GM12873 (cell line): Measurements from ENCODE around the gene C3orf70.

Experiments
- TF ChIP-seq, protein P1 (sequence below): IDR thresholded peaks from 2 replicates; pipeline ENCODE4 v1.5.1; 2012; ENCODE audit warnings: low read depth, mild to moderate bottlenecking, moderate library complexity, low read length, control low read depth; ENCODE audit not compliant: insufficient read depth; ENCODE audit errors: missing control alignments

The C3orf70 gene

DNA sequence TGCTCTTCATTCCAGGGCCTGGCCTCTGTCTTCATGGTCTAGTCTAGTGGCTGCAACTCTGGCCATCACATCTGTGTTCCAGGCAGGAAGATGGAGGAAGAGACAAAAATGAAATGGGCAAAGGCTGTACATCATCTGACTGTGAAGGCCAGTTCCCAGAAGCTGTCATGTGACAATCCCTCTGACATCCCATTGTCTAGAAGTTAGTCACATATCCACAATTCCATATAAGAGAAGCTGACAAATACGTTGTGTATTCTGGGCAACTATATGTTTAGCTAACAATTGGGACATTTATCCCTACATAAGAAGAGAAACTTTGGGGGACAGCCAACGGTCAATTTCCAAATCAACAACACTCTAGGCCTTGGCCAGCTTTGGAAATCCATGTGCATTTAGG lies 34.5 kb upstream of the C3orf70 start:
- TF ChIP-seq, protein P1, sequence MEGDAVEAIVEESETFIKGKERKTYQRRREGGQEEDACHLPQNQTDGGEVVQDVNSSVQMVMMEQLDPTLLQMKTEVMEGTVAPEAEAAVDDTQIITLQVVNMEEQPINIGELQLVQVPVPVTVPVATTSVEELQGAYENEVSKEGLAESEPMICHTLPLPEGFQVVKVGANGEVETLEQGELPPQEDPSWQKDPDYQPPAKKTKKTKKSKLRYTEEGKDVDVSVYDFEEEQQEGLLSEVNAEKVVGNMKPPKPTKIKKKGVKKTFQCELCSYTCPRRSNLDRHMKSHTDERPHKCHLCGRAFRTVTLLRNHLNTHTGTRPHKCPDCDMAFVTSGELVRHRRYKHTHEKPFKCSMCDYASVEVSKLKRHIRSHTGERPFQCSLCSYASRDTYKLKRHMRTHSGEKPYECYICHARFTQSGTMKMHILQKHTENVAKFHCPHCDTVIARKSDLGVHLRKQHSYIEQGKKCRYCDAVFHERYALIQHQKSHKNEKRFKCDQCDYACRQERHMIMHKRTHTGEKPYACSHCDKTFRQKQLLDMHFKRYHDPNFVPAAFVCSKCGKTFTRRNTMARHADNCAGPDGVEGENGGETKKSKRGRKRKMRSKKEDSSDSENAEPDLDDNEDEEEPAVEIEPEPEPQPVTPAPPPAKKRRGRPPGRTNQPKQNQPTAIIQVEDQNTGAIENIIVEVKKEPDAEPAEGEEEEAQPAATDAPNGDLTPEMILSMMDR = no peak

DNA sequence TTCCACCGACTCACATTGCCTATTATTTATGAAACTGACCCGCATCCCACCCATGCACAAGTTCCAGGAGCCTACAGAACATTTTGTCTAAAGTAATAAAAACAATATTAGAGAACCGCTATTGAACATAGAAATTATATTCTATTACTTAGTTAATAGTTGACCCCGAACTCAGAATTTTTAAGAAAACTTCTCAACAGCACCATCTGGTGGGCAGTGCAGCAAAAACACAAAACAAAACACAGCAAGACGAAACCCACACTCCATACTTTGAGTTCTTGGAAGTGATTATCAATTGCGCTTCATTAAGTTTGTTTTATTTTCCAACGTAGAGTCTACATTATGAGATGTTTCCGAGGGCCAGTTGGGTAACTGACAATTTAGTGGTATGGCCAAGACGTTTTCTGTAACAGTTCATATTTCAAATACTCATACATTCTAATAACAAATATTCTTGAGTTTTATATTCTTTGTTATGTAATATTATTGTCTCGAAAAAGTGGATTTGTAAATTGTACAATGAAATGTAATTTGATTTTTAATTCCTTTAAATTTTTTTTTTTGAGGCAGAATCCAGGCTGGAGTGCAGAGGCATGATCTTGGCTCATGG lies 24.0 kb upstream of the C3orf70 start:
- TF ChIP-seq, protein P1 = peak; percentile 66

GRCh38 chr3:185175370-185175987 lies 22.6 kb upstream of the C3orf70 start:
- TF ChIP-seq, protein P1 = no peak

GRCh38 chr3:185172086-185173049 lies 19.5 kb upstream of the C3orf70 start:
- TF ChIP-seq, protein P1 = no peak

DNA sequence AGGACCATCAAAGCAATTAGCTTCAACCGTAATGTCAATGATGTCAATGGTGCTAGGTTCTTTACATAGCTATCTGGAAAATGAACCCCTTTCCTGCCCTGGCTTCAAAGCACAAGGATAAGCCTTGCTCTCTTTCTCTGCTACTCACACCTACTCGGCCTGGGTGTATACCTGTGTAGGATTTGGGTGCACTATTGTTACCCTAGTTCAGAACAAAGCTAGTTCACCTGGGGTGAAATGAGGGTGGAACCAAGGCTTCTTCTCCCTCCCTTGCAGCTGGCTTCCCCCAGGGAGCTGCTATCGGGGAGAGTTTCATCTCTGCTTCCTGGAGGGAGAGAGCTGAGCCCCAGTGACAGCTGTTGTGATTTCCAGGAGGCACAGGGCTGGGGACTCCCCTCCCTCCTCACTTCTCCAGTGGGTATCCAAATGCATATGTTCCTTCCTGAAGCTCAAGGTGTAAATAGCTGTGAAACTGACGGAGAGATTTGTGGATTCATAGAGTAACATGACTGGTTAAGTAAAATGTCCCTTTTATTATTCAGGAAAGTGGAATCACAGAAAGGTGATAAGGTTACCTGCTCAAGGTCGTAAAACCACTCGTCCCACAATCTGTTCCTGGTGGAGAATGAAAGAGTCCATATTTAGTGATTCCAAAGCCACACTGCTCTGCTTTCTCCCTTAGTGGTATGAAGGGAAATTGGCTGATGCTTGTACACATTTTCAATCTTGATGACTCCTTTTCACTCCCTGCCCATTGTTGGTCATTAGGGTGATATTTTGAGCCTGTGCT lies 11.8 kb upstream of the C3orf70 start:
- TF ChIP-seq, protein P1 = no peak

- TF ChIP-seq, protein P1 = no peak
These were observed 9.8 kb upstream of the C3orf70 start for GRCh38 chr3:185162634-185163033.
